MM.1S (cell line): ENCODE measurements around the gene MITD1.

Experiments used
- EZH2 ChIP-seq: fragments of 300-600 bp; sonication (generic); optimal IDR thresholded peaks from 2 replicates; pipeline ENCODE3; 2017; ENCODE audit warnings: low read depth, mild to moderate bottlenecking, antibody characterized with exemption, low read length, mixed read lengths
- EZH2phosphoT487 ChIP-seq: fragments of 300-600 bp; sonication (generic); IDR thresholded peaks from 2 replicates; pipeline ENCODE4 v1.6.1; 2018; ENCODE audit warnings: antibody characterized with exemption, low read length

GRCh38 chr2:99198103-99198841 lies 17.4 kb upstream of the MITD1 start:
- TF ChIP-seq EZH2phosphoT487: no peak
- TF ChIP-seq EZH2: no peak
